ENCODE measurements around the gene CTSA.

- TF ChIP-seq GATA2 (IDR thresholded peaks at IDR 0.05; ENCODE audit: low read depth, low read length), result no peak
- no peak for TF ChIP-seq GATA3 (IDR thresholded peaks at IDR 0.05; ENCODE audit: low read depth, low read length)
These were observed 43.0 kb downstream of the CTSA start for GRCh38 chr20:45934046-45934585.
